ENCODE measurements around the gene NES. TPM values are rescaled to one million over a fixed set of nuclear protein-coding genes. Genes with fewer than 3 reads are reported as not detected.

NES gene
- total RNA-seq, 1 donor from 2014 or later: 76.8 TPM

DNA sequence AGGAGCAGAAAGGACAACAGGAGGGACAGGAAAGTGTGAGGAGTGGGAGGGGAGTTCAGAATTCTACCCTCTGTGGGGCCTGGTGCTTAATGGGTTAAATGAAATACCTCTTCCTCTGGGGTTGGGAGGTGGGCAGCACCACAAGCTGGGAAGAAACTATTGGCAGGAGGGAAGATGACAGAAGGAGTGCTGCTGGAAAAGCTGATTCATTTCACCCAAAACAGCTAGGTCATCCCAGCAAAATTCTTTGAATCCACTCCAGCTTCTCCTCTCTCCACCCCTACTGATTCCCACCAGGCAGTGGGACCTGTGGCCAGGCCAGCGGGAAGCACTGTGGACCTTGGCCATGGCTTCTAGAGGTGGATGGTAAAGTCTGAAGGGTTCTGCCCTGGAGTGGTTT is 22.5 kb downstream of the NES start:
- Histone ChIP-seq H3K4me3 (ENCODE audit: low read depth, low read length) (no peak overlapping the region), H3K27me3 (ENCODE audit: control insufficient read depth, insufficient read depth, low read length) (peaks cover 48% of the 10 kb centered on the region), H3K36me3 (ENCODE audit: control insufficient read depth, insufficient read depth, low read length) (no peaks in the 10 kb centered on the region)
- TF ChIP-seq, protein P1, sequence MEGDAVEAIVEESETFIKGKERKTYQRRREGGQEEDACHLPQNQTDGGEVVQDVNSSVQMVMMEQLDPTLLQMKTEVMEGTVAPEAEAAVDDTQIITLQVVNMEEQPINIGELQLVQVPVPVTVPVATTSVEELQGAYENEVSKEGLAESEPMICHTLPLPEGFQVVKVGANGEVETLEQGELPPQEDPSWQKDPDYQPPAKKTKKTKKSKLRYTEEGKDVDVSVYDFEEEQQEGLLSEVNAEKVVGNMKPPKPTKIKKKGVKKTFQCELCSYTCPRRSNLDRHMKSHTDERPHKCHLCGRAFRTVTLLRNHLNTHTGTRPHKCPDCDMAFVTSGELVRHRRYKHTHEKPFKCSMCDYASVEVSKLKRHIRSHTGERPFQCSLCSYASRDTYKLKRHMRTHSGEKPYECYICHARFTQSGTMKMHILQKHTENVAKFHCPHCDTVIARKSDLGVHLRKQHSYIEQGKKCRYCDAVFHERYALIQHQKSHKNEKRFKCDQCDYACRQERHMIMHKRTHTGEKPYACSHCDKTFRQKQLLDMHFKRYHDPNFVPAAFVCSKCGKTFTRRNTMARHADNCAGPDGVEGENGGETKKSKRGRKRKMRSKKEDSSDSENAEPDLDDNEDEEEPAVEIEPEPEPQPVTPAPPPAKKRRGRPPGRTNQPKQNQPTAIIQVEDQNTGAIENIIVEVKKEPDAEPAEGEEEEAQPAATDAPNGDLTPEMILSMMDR (IDR thresholded peaks at IDR 0.05; ENCODE audit: insufficient read depth, low read length, poor library complexity, severe bottlenecking): no peak
- DNase-seq (ENCODE audit: low read depth): no peak

DNA sequence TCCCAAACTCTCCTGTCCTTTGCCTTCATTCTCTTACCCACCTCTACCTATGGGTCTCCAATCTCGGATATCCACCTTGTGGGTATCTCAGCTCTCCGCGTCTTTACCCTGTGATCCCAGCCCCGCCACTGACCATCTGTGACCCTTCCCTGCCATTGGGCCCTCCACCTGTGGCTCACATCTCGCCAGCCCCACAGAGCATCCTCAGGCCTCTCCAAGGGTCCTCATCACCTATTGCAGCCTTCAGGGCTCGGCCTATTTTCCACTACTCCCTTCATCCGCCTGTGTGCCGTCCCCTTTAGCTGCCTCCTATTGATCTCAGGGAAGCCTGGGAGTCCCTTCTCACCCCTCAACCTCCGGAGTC is 24.2 kb downstream of the NES start:
- H3K36me3 ChIP-seq (ENCODE audit: control insufficient read depth, insufficient read depth, low read length): no peaks in the 10 kb centered on the region
- H3K4me3 ChIP-seq (ENCODE audit: low read depth, low read length): no peak overlapping the region
- peaks cover 63% of the 10 kb centered on the region for H3K27me3 ChIP-seq (ENCODE audit: control insufficient read depth, insufficient read depth, low read length)
- DNase-seq (ENCODE audit: low read depth): no peak
- TF ChIP-seq, protein P1 (IDR thresholded peaks at IDR 0.05; ENCODE audit: insufficient read depth, low read length, poor library complexity, severe bottlenecking): no peak

DNA sequence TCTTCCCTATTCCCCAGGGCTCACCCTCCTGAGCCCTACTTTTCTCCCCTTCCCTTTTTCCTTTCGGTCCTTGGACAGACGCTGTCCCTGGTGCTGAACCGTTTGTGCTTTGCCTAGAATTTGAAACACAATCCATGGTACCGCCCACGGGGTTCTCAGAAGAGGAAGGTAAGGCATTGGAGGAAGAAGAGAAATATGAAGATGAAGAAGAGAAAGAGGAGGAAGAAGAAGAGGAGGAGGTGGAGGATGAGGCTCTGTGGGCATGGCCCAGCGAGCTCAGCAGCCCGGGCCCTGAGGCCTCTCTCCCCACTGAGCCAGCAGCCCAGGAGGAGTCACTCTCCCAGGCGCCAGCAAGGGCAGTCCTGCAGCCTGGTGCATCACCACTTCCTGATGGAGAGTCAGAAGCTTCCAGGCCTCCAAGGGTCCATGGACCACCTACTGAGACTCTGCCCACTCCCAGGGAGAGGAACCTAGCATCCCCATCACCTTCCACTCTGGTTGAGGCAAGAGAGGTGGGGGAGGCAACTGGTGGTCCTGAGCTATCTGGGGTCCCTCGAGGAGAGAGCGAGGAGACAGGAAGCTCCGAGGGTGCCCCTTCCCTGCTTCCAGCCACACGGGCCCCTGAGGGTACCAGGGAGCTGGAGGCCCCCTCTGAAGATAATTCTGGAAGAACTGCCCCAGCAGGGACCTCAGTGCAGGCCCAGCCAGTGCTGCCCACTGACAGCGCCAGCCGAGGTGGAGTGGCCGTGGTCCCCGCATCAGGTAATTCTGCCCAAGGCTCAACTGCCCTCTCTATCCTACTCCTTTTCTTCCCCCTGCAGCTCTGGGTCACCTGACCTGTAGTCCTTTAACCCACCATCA is 24.8 kb downstream of the NES start:
- Histone ChIP-seq H3K4me3 (ENCODE audit: low read depth, low read length) (no peak overlapping the region), H3K36me3 (ENCODE audit: control insufficient read depth, insufficient read depth, low read length) (no peaks in the 10 kb centered on the region), H3K27me3 (ENCODE audit: control insufficient read depth, insufficient read depth, low read length) (peaks cover 67% of the 10 kb centered on the region)
- DNase-seq (ENCODE audit: low read depth): no peak
- TF ChIP-seq, protein P1 (IDR thresholded peaks at IDR 0.05; ENCODE audit: insufficient read depth, low read length, poor library complexity, severe bottlenecking): no peak

DNA sequence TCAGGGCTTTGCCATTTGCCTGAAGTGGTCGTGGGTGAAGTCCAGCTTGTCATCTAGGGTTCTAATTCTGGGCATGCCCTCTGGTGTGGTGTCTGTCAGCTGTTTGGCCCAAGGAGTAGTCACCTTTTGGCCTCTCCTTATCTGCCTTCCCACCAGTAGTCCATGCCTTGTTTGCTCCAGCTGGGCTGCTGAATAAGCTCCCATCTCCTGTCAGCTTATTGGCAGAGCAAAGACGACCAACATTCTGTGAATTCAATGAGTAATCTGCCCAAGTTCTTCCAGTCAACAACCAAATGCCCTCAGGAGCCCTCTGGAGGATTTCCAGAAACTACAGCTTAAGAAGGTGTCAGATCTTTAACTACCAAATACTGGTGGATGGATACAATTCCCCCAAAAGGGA is 28.3 kb downstream of the NES start:
- TF ChIP-seq, protein P1 (IDR thresholded peaks at IDR 0.05; ENCODE audit: insufficient read depth, low read length, poor library complexity, severe bottlenecking): no peak
- DNase-seq (ENCODE audit: low read depth): no peak
- H3K4me3 ChIP-seq (ENCODE audit: low read depth, low read length): no peak overlapping the region
- no peaks in the 10 kb centered on the region for H3K36me3 ChIP-seq (ENCODE audit: control insufficient read depth, insufficient read depth, low read length)
- H3K27me3 ChIP-seq (ENCODE audit: control insufficient read depth, insufficient read depth, low read length): peaks cover 70% of the 10 kb centered on the region

DNA sequence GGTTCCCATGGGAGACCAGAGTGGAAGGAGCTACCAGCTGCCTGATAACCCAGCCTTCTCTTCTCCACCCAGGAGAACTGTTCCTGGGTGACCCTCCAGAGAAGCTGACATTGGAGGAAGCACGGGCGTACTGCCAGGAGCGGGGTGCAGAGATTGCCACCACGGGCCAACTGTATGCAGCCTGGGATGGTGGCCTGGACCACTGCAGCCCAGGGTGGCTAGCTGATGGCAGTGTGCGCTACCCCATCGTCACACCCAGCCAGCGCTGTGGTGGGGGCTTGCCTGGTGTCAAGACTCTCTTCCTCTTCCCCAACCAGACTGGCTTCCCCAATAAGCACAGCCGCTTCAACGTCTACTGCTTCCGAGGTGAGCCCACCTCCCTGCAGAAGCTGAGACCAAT is 28.7 kb downstream of the NES start:
- Histone ChIP-seq H3K27me3 (ENCODE audit: control insufficient read depth, insufficient read depth, low read length) (peaks cover 74% of the 10 kb centered on the region), H3K4me3 (ENCODE audit: low read depth, low read length) (no peak overlapping the region), H3K36me3 (ENCODE audit: control insufficient read depth, insufficient read depth, low read length) (no peaks in the 10 kb centered on the region)
- TF ChIP-seq, protein P1 (IDR thresholded peaks at IDR 0.05; ENCODE audit: insufficient read depth, low read length, poor library complexity, severe bottlenecking): no peak
- DNase-seq (ENCODE audit: low read depth): no peak

DNA sequence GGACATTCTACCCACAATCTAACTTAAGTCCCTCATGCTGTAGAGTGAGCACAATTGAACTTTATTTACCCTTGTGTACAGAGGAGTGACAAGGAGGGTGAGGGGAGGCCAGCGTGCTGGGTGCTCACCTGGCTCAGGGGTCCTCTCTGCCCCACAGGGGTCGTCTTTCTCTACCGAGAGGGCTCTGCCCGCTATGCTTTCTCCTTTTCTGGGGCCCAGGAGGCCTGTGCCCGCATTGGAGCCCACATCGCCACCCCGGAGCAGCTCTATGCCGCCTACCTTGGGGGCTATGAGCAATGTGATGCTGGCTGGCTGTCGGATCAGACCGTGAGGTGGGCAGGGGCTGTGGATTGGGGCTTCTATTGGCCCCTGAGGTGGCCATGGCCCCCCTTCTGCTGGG is 29.9 kb downstream of the NES start:
- peaks cover 82% of the 10 kb centered on the region for H3K27me3 ChIP-seq (ENCODE audit: control insufficient read depth, insufficient read depth, low read length)
- H3K36me3 ChIP-seq (ENCODE audit: control insufficient read depth, insufficient read depth, low read length): no peaks in the 10 kb centered on the region
- no peak for DNase-seq (ENCODE audit: low read depth)
- no peak overlapping the region for H3K4me3 ChIP-seq (ENCODE audit: low read depth, low read length)
- TF ChIP-seq, protein P1 (IDR thresholded peaks at IDR 0.05; ENCODE audit: insufficient read depth, low read length, poor library complexity, severe bottlenecking): no peak

Measured in kidney epithelial cell (primary cell).